Measurements from ENCODE around the gene RABGAP1.

GRCh38 chr9:122988920-122989621 lies 48.3 kb downstream of the RABGAP1 start:
- TF ChIP-seq CTCF (IDR thresholded peaks at IDR 0.05; ENCODE audit: low read length), result no peak
- no peak for TF ChIP-seq EZH2 (optimal IDR thresholded peaks at IDR 0.05; ENCODE audit: low read depth, low read length)
- no peak for TF ChIP-seq EZH2phosphoT487 (IDR thresholded peaks at IDR 0.05; ENCODE audit: low read length)
